HG03045 (cell line): ENCODE data around the gene TMEFF2.

Source experiments
- ATAC-seq: cut with Tn5 transposase; IDR thresholded peaks from one replicate; pipeline ENCODE4 v1.9.1; 2021; ENCODE audit warnings: mild to moderate bottlenecking, moderate library complexity; ENCODE audit not compliant: unreplicated experiment

TMEFF2 gene

GRCh38 chr2:192070099-192070498, 124.6 kb downstream of the TMEFF2 start:
- no peak for ATAC-seq

GRCh38 chr2:192069417-192069816, 125.3 kb downstream of the TMEFF2 start:
- ATAC-seq: no peak

- ATAC-seq: no peak
Measured at GRCh38 chr2:192068966-192069365, 125.8 kb downstream of the TMEFF2 start.

- no peak for ATAC-seq
Measured at GRCh38 chr2:192067631-192068030, 127.1 kb downstream of the TMEFF2 start.

- no peak for ATAC-seq
Measured at GRCh38 chr2:192064459-192064858, 130.3 kb downstream of the TMEFF2 start.

GRCh38 chr2:192060161-192060560, 134.6 kb downstream of the TMEFF2 start:
- ATAC-seq: no peak

- no peak for ATAC-seq
Measured at GRCh38 chr2:192059266-192059665, 135.5 kb downstream of the TMEFF2 start.

GRCh38 chr2:192053921-192054320, 140.8 kb downstream of the TMEFF2 start:
- no peak for ATAC-seq

GRCh38 chr2:192051533-192051932, 143.2 kb downstream of the TMEFF2 start:
- no peak for ATAC-seq

- ATAC-seq: no peak
Measured at GRCh38 chr2:192049362-192049761, 145.4 kb downstream of the TMEFF2 start.

GRCh38 chr2:192047315-192048107, 147.2 kb downstream of the TMEFF2 start:
- no peak for ATAC-seq

- no peak for ATAC-seq
Measured at GRCh38 chr2:192044496-192044895, 150.2 kb downstream of the TMEFF2 start.

- no peak for ATAC-seq
Measured at GRCh38 chr2:192043216-192043870, 151.4 kb downstream of the TMEFF2 start.

- ATAC-seq: no peak
Measured at GRCh38 chr2:192042126-192042525, 152.6 kb downstream of the TMEFF2 start.

- no peak for ATAC-seq
Measured at GRCh38 chr2:192038110-192038509, 156.6 kb downstream of the TMEFF2 start.

GRCh38 chr2:192035731-192036442, 158.8 kb downstream of the TMEFF2 start:
- no peak for ATAC-seq

GRCh38 chr2:192030856-192031255, 163.9 kb downstream of the TMEFF2 start:
- no peak for ATAC-seq

- ATAC-seq: no peak
Measured at GRCh38 chr2:192030289-192030688, 164.4 kb downstream of the TMEFF2 start.

GRCh38 chr2:192029089-192029488, 165.6 kb downstream of the TMEFF2 start:
- ATAC-seq: no peak

GRCh38 chr2:192026825-192027120, 168.0 kb downstream of the TMEFF2 start:
- no peak for ATAC-seq

GRCh38 chr2:192026059-192026824, 168.5 kb downstream of the TMEFF2 start:
- no peak for ATAC-seq
